Trophoblast cell (in vitro differentiated cells and primary cell): Measurements from ENCODE around the gene LRFN2.

Source experiments
- DNase-seq, 2 donors: peaks; one replicate each; pipeline ENCODE4 v3.0.0-alpha.2; 2016
- H2AFZ ChIP-seq: 2 replicates; pipeline ENCODE4 v1.6.1; 2013; ENCODE audit warnings: low read length, moderate library complexity, mild to moderate bottlenecking; ENCODE audit not compliant: insufficient read depth, poor library complexity
- H2AK5ac ChIP-seq: 2 replicates; pipeline ENCODE4 v1.6.1; 2013; ENCODE audit warnings: mild to moderate bottlenecking, low read length
- H2BK120ac ChIP-seq: 2 replicates; pipeline ENCODE4 v1.6.1; 2013; ENCODE audit warnings: low read length, mild to moderate bottlenecking, moderate library complexity; ENCODE audit not compliant: insufficient read depth, poor library complexity
- H2BK12ac ChIP-seq: 2 replicates; pipeline ENCODE4 v1.6.1; 2013; ENCODE audit warnings: mild to moderate bottlenecking, low read length, moderate library complexity
- H2BK5ac ChIP-seq: 2 replicates; pipeline ENCODE4 v1.6.1; 2013; ENCODE audit warnings: low read length, low read depth, moderate library complexity, mild to moderate bottlenecking; ENCODE audit not compliant: poor library complexity
- H3K14ac ChIP-seq: 2 replicates; pipeline ENCODE4 v1.6.1; 2013; ENCODE audit warnings: mild to moderate bottlenecking, low read length
- H3K18ac ChIP-seq: 2 replicates; pipeline ENCODE4 v1.6.1; 2013; ENCODE audit warnings: mild to moderate bottlenecking, low read length
- H3K23ac ChIP-seq: 2 replicates; pipeline ENCODE4 v1.6.1; 2013; ENCODE audit warnings: low read length
- H3K27ac ChIP-seq: 2 replicates; pipeline ENCODE4 v1.5.1; 2013; ENCODE audit warnings: low read depth, mild to moderate bottlenecking, inconsistent platforms, low read length, moderate library complexity
- H3K27me3 ChIP-seq: 2 replicates; pipeline ENCODE4 v1.6.1; 2013; ENCODE audit warnings: inconsistent platforms, mild to moderate bottlenecking, low read length, moderate library complexity; ENCODE audit not compliant: insufficient read depth
- H3K36me3 ChIP-seq, 2 experiments: 1 replicate in 1 of 2; 2 replicates in 1 of 2; pipeline ENCODE4 v1.6.1; 2013; ENCODE audit warnings: low read length in 2 of 2, mild to moderate bottlenecking in 2 of 2, moderate library complexity in 1 of 2; ENCODE audit not compliant: insufficient read depth in 2 of 2, control insufficient read depth in 1 of 2
- H3K4ac ChIP-seq: 2 replicates; pipeline ENCODE4 v1.6.1; 2013; ENCODE audit warnings: low read depth, mild to moderate bottlenecking, low read length, moderate library complexity
- H3K4me1 ChIP-seq, 2 experiments: 1 replicate in 1 of 2; 2 replicates in 1 of 2; pipeline ENCODE4 v1.6.1; 2013; ENCODE audit warnings: low read length in 2 of 2, mild to moderate bottlenecking in 2 of 2, moderate library complexity in 1 of 2; ENCODE audit not compliant: insufficient read depth in 2 of 2, control insufficient read depth in 1 of 2
- H3K4me2 ChIP-seq: 2 replicates; pipeline ENCODE4 v1.6.1; 2013; ENCODE audit warnings: inconsistent platforms, mild to moderate bottlenecking, low read length, moderate library complexity
- H3K4me3 ChIP-seq: 2 replicates; pipeline ENCODE4 v1.5.1; 2013; ENCODE audit warnings: mild to moderate bottlenecking, low read depth, low read length, inconsistent platforms
- H3K79me1 ChIP-seq: one replicate; pipeline ENCODE4 v1.6.1; 2013; ENCODE audit warnings: low read length
- H3K79me2 ChIP-seq: 2 replicates; pipeline ENCODE4 v1.6.1; 2013; ENCODE audit warnings: low read length, mild to moderate bottlenecking; ENCODE audit not compliant: control insufficient read depth, insufficient read depth, poor library complexity
- H3K9ac ChIP-seq: 2 replicates; pipeline ENCODE4 v1.6.1; 2013; ENCODE audit warnings: mild to moderate bottlenecking, low read length
- H3K9me3 ChIP-seq: 2 replicates; pipeline ENCODE4 v1.6.1; 2013; ENCODE audit warnings: low read depth, mild to moderate bottlenecking, control low read depth, inconsistent platforms, low read length; ENCODE audit not compliant: insufficient read depth
- H4K12ac ChIP-seq: 2 replicates; pipeline ENCODE4 v1.6.1; 2013; ENCODE audit warnings: low read depth, mild to moderate bottlenecking, low read length, moderate library complexity
- H4K8ac ChIP-seq: 2 replicates; pipeline ENCODE4 v1.6.1; 2013; ENCODE audit warnings: low read depth, mild to moderate bottlenecking, low read length, moderate library complexity
- H4K91ac ChIP-seq: one replicate; pipeline ENCODE4 v1.6.1; 2013; ENCODE audit warnings: low read depth, mild to moderate bottlenecking, low read length, moderate library complexity
- whole genome bisulfite sequencing: extraction: QIAGEN DNeasy Blood & Tissue Kit; methylation state at CpG from one replicate; pipeline ENCODE4 v1.1.7; 2013; ENCODE audit warnings: missing lambda C conversion rate; ENCODE audit not compliant: insufficient read length, insufficient coverage; ENCODE audit errors: extremely low coverage; 5-methylcytosine and 5-hydroxymethylcytosine counted together

Gene LRFN2

DNA sequence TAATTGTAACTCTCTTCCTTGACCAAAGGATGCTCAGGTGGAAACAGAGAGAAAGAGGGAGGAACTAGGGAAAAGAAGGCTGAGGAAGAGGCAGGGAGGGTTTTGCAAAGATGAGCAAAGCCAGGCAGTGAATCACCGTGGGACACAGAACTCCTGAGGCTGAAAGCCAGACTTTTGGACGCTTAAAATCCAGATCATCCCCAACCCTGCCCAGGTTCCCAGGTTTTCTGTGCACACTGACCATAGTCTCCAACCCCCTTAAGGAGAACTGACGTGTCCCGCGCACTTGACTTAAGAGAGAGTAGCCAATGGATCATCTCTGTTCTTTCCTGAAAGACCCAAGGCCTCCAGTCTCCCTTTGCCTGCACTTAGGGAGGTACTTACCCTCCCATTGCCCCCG is 75.3 kb downstream of the LRFN2 start:
- no peak overlapping the region for H3K27ac ChIP-seq
- H2BK120ac ChIP-seq = no peak overlapping the region
- no peak overlapping the region for H3K4me2 ChIP-seq
- peaks cover 4% of the 10 kb centered on the region for H3K9me3 ChIP-seq
- H2BK5ac ChIP-seq = no peak overlapping the region
- H2BK12ac ChIP-seq = no peak overlapping the region
- H3K23ac ChIP-seq = no peak overlapping the region
- no peaks in the 10 kb centered on the region for H3K79me2 ChIP-seq
- H3K14ac ChIP-seq = no peak overlapping the region
- no peak overlapping the region for H3K9ac ChIP-seq
- no CpG with 5 or more reads among the region's 6 CpGs for WGBS
- H4K91ac ChIP-seq = no peak overlapping the region
- H4K8ac ChIP-seq = no peak overlapping the region
- H3K79me1 ChIP-seq = peaks cover 3% of the 10 kb centered on the region
- no peaks in the 10 kb centered on the region for H3K27me3 ChIP-seq
- no peak overlapping the region for H2AK5ac ChIP-seq
- no peak overlapping the region for H3K18ac ChIP-seq
- no peak overlapping the region for H3K4me3 ChIP-seq
- H3K4ac ChIP-seq = no peak overlapping the region
- H3K36me3 ChIP-seq = no peaks in the 10 kb centered on the region
- H2AFZ ChIP-seq = no peak overlapping the region
- no peak overlapping the region for H4K12ac ChIP-seq
- peaks cover 9 to 14% of the 10 kb centered on the region in 2 experiments for H3K4me1 ChIP-seq
- DNase-seq = no peak

DNA sequence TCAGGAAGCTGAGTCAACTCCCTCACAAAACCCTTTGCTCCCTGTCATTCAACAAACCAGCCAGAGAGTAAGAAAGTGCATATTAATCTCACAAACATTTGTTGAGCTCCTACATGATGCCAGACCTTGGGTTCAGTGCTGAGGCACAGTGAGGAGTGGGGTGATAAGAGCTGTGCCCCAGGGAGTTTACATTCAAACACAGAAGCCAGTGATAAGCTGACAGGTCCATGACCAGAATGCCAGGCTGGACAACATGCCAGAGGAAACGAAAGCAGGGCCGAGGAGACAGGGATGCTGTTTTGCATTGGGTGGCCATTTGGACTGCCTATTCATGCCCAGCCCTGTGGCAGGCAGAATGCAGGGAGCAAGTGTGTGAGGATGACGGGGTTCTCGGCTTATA is 76.7 kb downstream of the LRFN2 start:
- H3K4ac ChIP-seq = no peak overlapping the region
- H3K79me2 ChIP-seq = no peaks in the 10 kb centered on the region
- H4K91ac ChIP-seq = no peak overlapping the region
- WGBS = no CpG with 5 or more reads among the region's 4 CpGs
- no peak overlapping the region for H2BK120ac ChIP-seq
- H2BK5ac ChIP-seq = no peak overlapping the region
- no peak overlapping the region for H2BK12ac ChIP-seq
- H3K27ac ChIP-seq = no peak overlapping the region
- H2AK5ac ChIP-seq = no peak overlapping the region
- peaks cover 9 to 14% of the 10 kb centered on the region in 2 experiments for H3K4me1 ChIP-seq
- H3K14ac ChIP-seq = no peak overlapping the region
- no peak overlapping the region for H3K9ac ChIP-seq
- peak in 1 of 2 donors; percentile 26 for DNase-seq
- H2AFZ ChIP-seq = no peak overlapping the region
- H4K12ac ChIP-seq = no peak overlapping the region
- H3K79me1 ChIP-seq = peaks cover 3% of the 10 kb centered on the region
- no peak overlapping the region for H3K4me3 ChIP-seq
- no peaks in the 10 kb centered on the region for H3K27me3 ChIP-seq
- H3K18ac ChIP-seq = no peak overlapping the region
- H3K23ac ChIP-seq = no peak overlapping the region
- H3K4me2 ChIP-seq = no peak overlapping the region
- H4K8ac ChIP-seq = no peak overlapping the region
- peaks cover 4% of the 10 kb centered on the region for H3K9me3 ChIP-seq
- H3K36me3 ChIP-seq = no peaks in the 10 kb centered on the region

GRCh38 chr6:40509716-40510260 is 77.4 kb downstream of the LRFN2 start:
- no CpG with 5 or more reads among the region's 11 CpGs for WGBS
- Histone ChIP-seq H2BK12ac (no peak overlapping the region), H3K4me3 (peak overlapping the region; percentile 15), H3K14ac (no peak overlapping the region), H3K79me2 (no peaks in the 10 kb centered on the region), H3K4me2 (no peak overlapping the region), H4K8ac (no peak overlapping the region), H2BK5ac (no peak overlapping the region), H4K12ac (no peak overlapping the region), H3K36me3 (no peaks in the 10 kb centered on the region), H3K4me1 (peaks cover 9 to 14% of the 10 kb centered on the region in 2 experiments), H2AK5ac (no peak overlapping the region), H2BK120ac (no peak overlapping the region), H3K18ac (no peak overlapping the region), H3K79me1 (peaks cover 3% of the 10 kb centered on the region), H3K9me3 (peaks cover 4% of the 10 kb centered on the region), H2AFZ (no peak overlapping the region), H3K27me3 (no peaks in the 10 kb centered on the region), H3K27ac (no peak overlapping the region), H3K4ac (no peak overlapping the region), H3K9ac (no peak overlapping the region), H3K23ac (peak overlapping the region; percentile 54), H4K91ac (no peak overlapping the region)
- peak; percentile 68 to 82 for DNase-seq

- Histone ChIP-seq H3K23ac (no peak overlapping the region), H2BK5ac (no peak overlapping the region), H4K91ac (no peak overlapping the region), H2AFZ (no peak overlapping the region), H2BK120ac (no peak overlapping the region), H3K27me3 (no peaks in the 10 kb centered on the region), H3K79me2 (no peaks in the 10 kb centered on the region), H3K27ac (no peak overlapping the region), H2BK12ac (no peak overlapping the region), H3K9ac (no peak overlapping the region), H3K4me2 (no peak overlapping the region), H2AK5ac (no peak overlapping the region), H3K4me1 (peaks cover 9 to 14% of the 10 kb centered on the region in 2 experiments), H3K4me3 (no peak overlapping the region), H4K8ac (no peak overlapping the region), H3K18ac (no peak overlapping the region), H4K12ac (no peak overlapping the region), H3K36me3 (no peaks in the 10 kb centered on the region), H3K9me3 (peaks cover 4% of the 10 kb centered on the region), H3K14ac (no peak overlapping the region), H3K4ac (no peak overlapping the region), H3K79me1 (peaks cover 3% of the 10 kb centered on the region)
- DNase-seq = peak; percentile 5 to 14
- no CpG with 5 or more reads among the region's 1 CpG for WGBS
These were observed 78.1 kb downstream of the LRFN2 start for GRCh38 chr6:40509086-40509485.
